D721Med (cell line): ENCODE results near the gene RFC3.
A peak's percentile ranks its signal among the peaks of the same experiment; 100 is the strongest.
"Not testable (repeated sequence)": the region's sequence is repeated elsewhere in the genome, so short reads cannot be mapped to it uniquely, and the experiment has no call there.

ENCODE experiments used
- DNase-seq: peaks from one replicate; pipeline ENCODE4 v3.0.0; 2011; ENCODE audit warnings: low spot score; ENCODE audit not compliant: insufficient read length
- FAIRE-seq: peaks from 2 replicates; lab custom pipeline; 2011; peaks lifted over from hg19 to GRCh38; lab: Jason Lieb, UNC
- CTCF ChIP-seq: IDR thresholded peaks from 2 replicates; pipeline ENCODE4 v1.5.1; 2012; ENCODE audit warnings: mild to moderate bottlenecking, control low read depth; ENCODE audit not compliant: insufficient read depth; ENCODE audit errors: missing control alignments

The RFC3 gene

GRCh38 chr13:33796095-33796494, 21.9 kb upstream of the RFC3 start:
- TF ChIP-seq CTCF = no peak
- DNase-seq = no peak
- FAIRE-seq = no peak

GRCh38 chr13:33797622-33798021, 20.3 kb upstream of the RFC3 start:
- FAIRE-seq (no peak), DNase-seq (no peak)
- no peak for TF ChIP-seq CTCF

GRCh38 chr13:33798023-33798422, 19.9 kb upstream of the RFC3 start:
- FAIRE-seq (no peak), DNase-seq (no peak)
- no peak for TF ChIP-seq CTCF

GRCh38 chr13:33799950-33800592, 17.9 kb upstream of the RFC3 start:
- FAIRE-seq (peak; percentile 25), DNase-seq (no peak)
- TF ChIP-seq CTCF = peak; percentile 54

- no peak for FAIRE-seq
- DNase-seq = no peak
- no peak for TF ChIP-seq CTCF
Measured at GRCh38 chr13:33800646-33801186, 17.2 kb upstream of the RFC3 start.

GRCh38 chr13:33806470-33807248, 11.3 kb upstream of the RFC3 start:
- FAIRE-seq (no peak), DNase-seq (no peak)
- no peak for TF ChIP-seq CTCF

GRCh38 chr13:33812829-33813228, 5.1 kb upstream of the RFC3 start:
- not testable (repeated sequence) for FAIRE-seq, DNase-seq
